HEK293 (cell line): ENCODE measurements around the gene LLCFC1.

Experiments used
- CTCF ChIA-PET: fragments of 350-600 bp; formaldehyde crosslinking; extraction: SDS; loops from one replicate; lab custom pipeline; 2021; ENCODE audit warnings: antibody characterized with exemption; lab: Yijun Ruan, JAX
- POLR2A ChIA-PET: fragments of 300-600 bp; formaldehyde crosslinking; extraction: SDS; loops from one replicate; lab custom pipeline; 2020; ENCODE audit warnings: antibody characterized with exemption, inconsistent platforms; lab: Yijun Ruan, JAX
- H3K27ac ChIP-seq: fragments of 200-500 bp; sonication (Bioruptor generic); 2 replicates; pipeline ENCODE4 v1.5.1; 2014; ENCODE audit warnings: low read depth, low read length, control low read depth, inconsistent platforms; ENCODE audit errors: extremely low read depth
- H3K36me3 ChIP-seq, 2 experiments: fragments of 200-500 bp in 1 of 2; sonication (Bioruptor generic) in 1 of 2; 1 replicate in 1 of 2; 2 replicates in 1 of 2; pipeline ENCODE4 v1.5.1; 2014 to 2017; ENCODE audit warnings: inconsistent platforms in 2 of 2, low read length in 2 of 2; ENCODE audit not compliant: control insufficient read depth in 2 of 2, insufficient read depth in 1 of 2
- H3K4me1 ChIP-seq: fragments of 200-500 bp; sonication (Bioruptor generic); 2 replicates; pipeline ENCODE4 v1.5.1; 2014; ENCODE audit warnings: mild to moderate bottlenecking, low read length, inconsistent platforms; ENCODE audit not compliant: control insufficient read depth, insufficient read depth
- H3K4me3 ChIP-seq: 2 replicates; pipeline ENCODE4 v1.5.1; 2011; ENCODE audit warnings: low read depth, mild to moderate bottlenecking, control low read depth, low read length, moderate library complexity
- H3K9me3 ChIP-seq: fragments of 200-500 bp; sonication (Bioruptor generic); 2 replicates; pipeline ENCODE4 v1.5.1; 2014; ENCODE audit warnings: low read depth, low read length, inconsistent platforms; ENCODE audit not compliant: control insufficient read depth, insufficient read depth
- GLI2 ChIP-seq: fragments of 450-650 bp; formaldehyde crosslinking; IDR thresholded peaks from 2 replicates; pipeline ENCODE4; 2017; ENCODE audit warnings: missing biosample characterization, missing genetic modification characterization, low read depth, borderline replicate concordance
- GLI4 ChIP-seq: fragments of 450-650 bp; formaldehyde crosslinking; IDR thresholded peaks from 2 replicates; pipeline ENCODE4 v1.5.1; 2016; ENCODE audit warnings: missing biosample characterization, missing genetic modification characterization
- HOXA7 ChIP-seq: sonication (generic); formaldehyde crosslinking; IDR thresholded peaks from 2 replicates; pipeline ENCODE4 v1.8.1; 2022; ENCODE audit warnings: missing genetic modification reagents, borderline replicate concordance
- KLF9 ChIP-seq: fragments of 450-650 bp; formaldehyde crosslinking; IDR thresholded peaks from 2 replicates; pipeline ENCODE4 v1.5.1; 2016; ENCODE audit warnings: missing biosample characterization, missing genetic modification characterization, low read depth
- PBX3 ChIP-seq: sonication (generic); formaldehyde crosslinking; IDR thresholded peaks from 2 replicates; pipeline ENCODE4 v1.8.1; 2022; ENCODE audit warnings: mild to moderate bottlenecking, moderate library complexity, missing genetic modification reagents
- SCRT2 ChIP-seq: fragments of 450-650 bp; formaldehyde crosslinking; IDR thresholded peaks from 2 replicates; pipeline ENCODE4 v1.5.1; 2016; ENCODE audit warnings: missing biosample characterization, missing genetic modification characterization
- SP3 ChIP-seq: fragments of 450-650 bp; formaldehyde crosslinking; IDR thresholded peaks from 2 replicates; pipeline ENCODE4 v1.5.1; 2016; ENCODE audit warnings: missing biosample characterization, missing genetic modification characterization
- TRIM28 ChIP-seq: IDR thresholded peaks from 2 replicates; pipeline ENCODE4 v1.6.1; 2011; ENCODE audit warnings: low read length, control low read depth, borderline replicate concordance
- ZBTB11 ChIP-seq: fragments of 450-650 bp; formaldehyde crosslinking; conservative IDR thresholded peaks from 2 replicates; pipeline ENCODE4 v1.5.1; 2016; ENCODE audit warnings: low read depth, missing biosample characterization, missing genetic modification characterization
- ZBTB17 ChIP-seq: fragments of 450-650 bp; formaldehyde crosslinking; IDR thresholded peaks from 2 replicates; pipeline ENCODE4 v1.5.1; 2016; ENCODE audit warnings: missing biosample characterization, missing genetic modification characterization
- ZNF146 ChIP-seq: fragments of 450-650 bp; formaldehyde crosslinking; IDR thresholded peaks from 2 replicates; pipeline ENCODE4 v1.5.1; 2016; ENCODE audit warnings: missing biosample characterization, missing genetic modification characterization
- ZNF18 ChIP-seq: fragments of 450-650 bp; formaldehyde crosslinking; IDR thresholded peaks from 2 replicates; pipeline ENCODE4 v1.5.1; 2016; ENCODE audit warnings: missing biosample characterization, missing genetic modification characterization
- ZNF19 ChIP-seq: fragments of 450-650 bp; formaldehyde crosslinking; IDR thresholded peaks from 2 replicates; pipeline ENCODE4; 2016; ENCODE audit warnings: missing biosample characterization, missing genetic modification characterization, low read depth
- ZNF311 ChIP-seq: fragments of 450-650 bp; formaldehyde crosslinking; IDR thresholded peaks from 2 replicates; pipeline ENCODE4 v1.5.1; 2017; ENCODE audit warnings: missing biosample characterization, missing genetic modification characterization, borderline replicate concordance
- ZNF530 ChIP-seq: fragments of 450-650 bp; formaldehyde crosslinking; IDR thresholded peaks from 2 replicates; pipeline ENCODE4 v1.5.1; 2016; ENCODE audit warnings: low read depth, missing biosample characterization, missing genetic modification characterization
- ZNF561 ChIP-seq: fragments of 450-650 bp; IDR thresholded peaks from 2 replicates; pipeline ENCODE4 v1.5.1; 2018; ENCODE audit warnings: missing biosample characterization, missing genetic modification characterization, borderline replicate concordance
- ZNF621 ChIP-seq: fragments of 450-650 bp; formaldehyde crosslinking; IDR thresholded peaks from 2 replicates; pipeline ENCODE4 v1.5.1; 2017; ENCODE audit warnings: missing biosample characterization, missing genetic modification characterization
- ZNF623 ChIP-seq: fragments of 450-650 bp; formaldehyde crosslinking; IDR thresholded peaks from 2 replicates; pipeline ENCODE4 v1.5.1; 2016; ENCODE audit warnings: missing biosample characterization, missing genetic modification characterization
- ZNF677 ChIP-seq: fragments of 450-650 bp; IDR thresholded peaks from 2 replicates; pipeline ENCODE4 v1.5.0; 2018; ENCODE audit warnings: missing biosample characterization, mild to moderate bottlenecking, missing genetic modification characterization, moderate library complexity
- ZNF777 ChIP-seq: fragments of 450-650 bp; formaldehyde crosslinking; IDR thresholded peaks from 2 replicates; pipeline ENCODE4 v1.5.1; 2017; ENCODE audit warnings: missing biosample characterization, missing genetic modification characterization, borderline replicate concordance
- ZSCAN23 ChIP-seq: fragments of 450-650 bp; formaldehyde crosslinking; IDR thresholded peaks from 2 replicates; pipeline ENCODE4 v1.5.1; 2016; ENCODE audit warnings: missing biosample characterization, missing genetic modification characterization
- ZSCAN30 ChIP-seq: fragments of 450-650 bp; IDR thresholded peaks from 2 replicates; pipeline ENCODE4 v1.5.1; 2018; ENCODE audit warnings: missing biosample characterization, mild to moderate bottlenecking, missing genetic modification characterization, moderate library complexity

LLCFC1 gene

GRCh38 chr7:142891490-142892082 lies 47.7 kb upstream of the LLCFC1 start (continued):
- TF ChIP-seq ZBTB11 (tag by site-specific recombination) (no peak), ZNF777 (tag by site-specific recombination) (no peak), ZSCAN30 (tag by site-specific recombination) (no peak), ZNF623 (no peak), ZNF530 (no peak), ZNF18 (tag by site-specific recombination) (no peak), TRIM28 (no peak), HOXA7 (CRISPR knock-in tag) (no peak), ZNF311 (tag by site-specific recombination) (no peak), SCRT2 (tag by site-specific recombination) (no peak), ZNF621 (no peak)
- TF ChIP-seq, all 188 proteins: peak for 0

GRCh38 chr7:142892951-142893350 lies 46.3 kb upstream of the LLCFC1 start:
- no peak overlapping the region for H3K4me3 ChIP-seq
- ChIA-PET POLR2A (no interaction called here), CTCF (interaction anchor here (1.0 kb wide), 1 partner anchor 16 kb away, joined by 4 read pairs; no protein-coding TSS in a partner anchor)
- H3K36me3 ChIP-seq, result no peaks in the 10 kb centered on the region
- TF ChIP-seq ZNF19 (tag by site-specific recombination), result no peak
- no peak for TF ChIP-seq SP3
- no peak for TF ChIP-seq ZSCAN23 (tag by site-specific recombination)
- TF ChIP-seq ZBTB17, result no peak
- TF ChIP-seq PBX3 (CRISPR knock-in tag), result no peak
- no peak for TF ChIP-seq ZNF146 (tag by site-specific recombination)
- no peaks in the 10 kb centered on the region for H3K9me3 ChIP-seq
- no peaks in the 10 kb centered on the region for H3K4me1 ChIP-seq
- no peak overlapping the region for H3K27ac ChIP-seq

GRCh38 chr7:142894112-142894984 lies 44.9 kb upstream of the LLCFC1 start:
- ChIA-PET CTCF (interaction anchor here (0.6 to 1.5 kb wide), 2 partner anchors 13 to 434 kb away, joined by 4 to 9 read pairs; no protein-coding TSS in a partner anchor), POLR2A (no interaction called here)
- no peak for TF ChIP-seq ZNF561 (tag by site-specific recombination)
- TF ChIP-seq ZNF677 (tag by site-specific recombination), result no peak
- TF ChIP-seq GLI2 (tag by site-specific recombination), result no peak
- no peak for TF ChIP-seq KLF9 (tag by site-specific recombination)
- no peak for TF ChIP-seq GLI4
- Histone ChIP-seq H3K4me1 (no peaks in the 10 kb centered on the region), H3K9me3 (no peaks in the 10 kb centered on the region), H3K27ac (no peak overlapping the region), H3K36me3 (no peaks in the 10 kb centered on the region), H3K4me3 (no peak overlapping the region)
